ENCODE results near the gene DNAJC13.

DNA sequence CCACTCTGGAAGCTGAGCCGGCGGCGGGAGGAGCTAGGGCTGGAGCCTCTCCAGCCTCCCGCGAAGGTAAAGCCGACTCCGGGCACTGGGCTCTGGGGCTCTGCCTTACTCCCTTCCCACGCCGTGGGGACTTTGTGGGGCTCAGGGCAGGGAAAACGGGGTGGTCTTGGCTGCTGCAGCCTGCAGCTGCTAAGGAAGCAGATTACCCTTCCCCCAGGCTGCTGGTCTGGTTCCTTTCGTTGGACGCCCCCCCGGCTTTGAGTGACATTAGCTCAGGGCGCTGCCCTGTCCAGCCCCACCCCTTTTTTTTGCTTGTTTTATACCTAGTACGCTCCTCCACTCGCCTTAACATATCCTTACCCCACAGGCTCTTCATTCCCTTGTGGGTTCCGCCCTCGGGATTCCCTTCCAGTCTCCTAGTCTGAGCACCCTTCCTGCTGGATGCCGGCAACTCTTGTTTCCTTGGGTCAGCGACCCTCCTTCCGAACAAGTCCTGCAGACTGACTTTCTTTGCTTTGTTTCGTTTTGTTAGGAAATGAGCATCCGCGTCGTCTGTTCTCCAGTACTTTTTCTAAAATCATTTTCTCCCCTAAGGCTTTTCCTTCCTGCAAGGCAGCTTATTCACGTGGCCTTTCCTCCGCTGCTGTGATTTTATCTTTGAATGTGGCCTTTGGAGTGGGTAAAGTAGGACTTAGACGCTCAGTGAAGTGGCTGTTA lies 551 bp downstream of the DNAJC13 start:
- TF ChIP-seq, protein P1, sequence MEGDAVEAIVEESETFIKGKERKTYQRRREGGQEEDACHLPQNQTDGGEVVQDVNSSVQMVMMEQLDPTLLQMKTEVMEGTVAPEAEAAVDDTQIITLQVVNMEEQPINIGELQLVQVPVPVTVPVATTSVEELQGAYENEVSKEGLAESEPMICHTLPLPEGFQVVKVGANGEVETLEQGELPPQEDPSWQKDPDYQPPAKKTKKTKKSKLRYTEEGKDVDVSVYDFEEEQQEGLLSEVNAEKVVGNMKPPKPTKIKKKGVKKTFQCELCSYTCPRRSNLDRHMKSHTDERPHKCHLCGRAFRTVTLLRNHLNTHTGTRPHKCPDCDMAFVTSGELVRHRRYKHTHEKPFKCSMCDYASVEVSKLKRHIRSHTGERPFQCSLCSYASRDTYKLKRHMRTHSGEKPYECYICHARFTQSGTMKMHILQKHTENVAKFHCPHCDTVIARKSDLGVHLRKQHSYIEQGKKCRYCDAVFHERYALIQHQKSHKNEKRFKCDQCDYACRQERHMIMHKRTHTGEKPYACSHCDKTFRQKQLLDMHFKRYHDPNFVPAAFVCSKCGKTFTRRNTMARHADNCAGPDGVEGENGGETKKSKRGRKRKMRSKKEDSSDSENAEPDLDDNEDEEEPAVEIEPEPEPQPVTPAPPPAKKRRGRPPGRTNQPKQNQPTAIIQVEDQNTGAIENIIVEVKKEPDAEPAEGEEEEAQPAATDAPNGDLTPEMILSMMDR (IDR thresholded peaks at IDR 0.05), result no peak
- TF ChIP-seq EP300 (IDR thresholded peaks at IDR 0.05; ENCODE audit: low read depth), result no peak
- peak in 2 of 3 donors; percentile 10 to 27 for TF ChIP-seq POLR2AphosphoS5 (IDR thresholded peaks at IDR 0.05)

All from transverse colon (tissue), 4 donors.